Activated T-helper 2 cell treated with anti-CD3 and anti-CD28 coated beads, Interferon-gamma antibody, Interleukin-2, Interleukin-4, amounts not matched to agents 10 μg/mL and 5 μg/mL and 100 μg/mL, durations not matched to agents 14 hours and 24 hours and 36 hours (primary cell): ENCODE measurements around the gene UMAD1. TPM values are rescaled to one million over a fixed set of nuclear protein-coding genes. Genes with fewer than 3 reads are reported as not detected.
A peak's percentile ranks its signal among the peaks of the same experiment; 100 is the strongest.

Experiments used
- DNase-seq: peaks from one replicate; pipeline ENCODE4 v3.0.0; 2021; ENCODE audit warnings: low spot score
- H3K27ac Mint-ChIP-seq: one replicate; pipeline ENCODE4 v1.8.0; 2021; ENCODE audit warnings: mixed read lengths
- H3K27me3 Mint-ChIP-seq: one replicate; pipeline ENCODE4 v1.8.0; 2021; ENCODE audit warnings: low read depth, mixed read lengths
- H3K36me3 Mint-ChIP-seq: one replicate; pipeline ENCODE4 v1.8.0; 2021; ENCODE audit warnings: low read depth, mixed read lengths
- H3K4me1 Mint-ChIP-seq: one replicate; pipeline ENCODE4 v1.8.0; 2021; ENCODE audit warnings: low read depth, mixed read lengths
- H3K4me3 Mint-ChIP-seq: one replicate; pipeline ENCODE4 v1.8.0; 2021; ENCODE audit warnings: low read depth, mild to moderate bottlenecking, moderate library complexity, mixed read lengths
- H3K9me3 Mint-ChIP-seq: one replicate; pipeline ENCODE4 v1.8.0; 2021; ENCODE audit warnings: mixed read lengths
- intact Hi-C: fragments of 100-400 bp; cut with micrococcal nuclease; formaldehyde crosslinking; loops from one replicate; pipeline ENCODE4 v1.15.1; 2023
- total RNA-seq: library from RNA; stranded (reverse); gene quantifications from 2 replicates; pipeline ENCODE4 v1.2.3, GENCODE V29; 2022

The UMAD1 gene
- total RNA-seq, 1 donor from 2014 or later = 16.0 TPM

GRCh38 chr7:7628476-7628875, 12.1 kb upstream of the UMAD1 start:
- no peak overlapping the region for H3K27ac Mint-ChIP-seq
- H3K27me3 Mint-ChIP-seq = peaks cover 3% of the 10 kb centered on the region
- H3K36me3 Mint-ChIP-seq = peaks cover 11% of the 10 kb centered on the region
- intact Hi-C loops = no loop called here
- peaks cover 7% of the 10 kb centered on the region for H3K4me1 Mint-ChIP-seq
- peaks cover 24% of the 10 kb centered on the region for H3K9me3 Mint-ChIP-seq
- no peak overlapping the region for H3K4me3 Mint-ChIP-seq
- DNase-seq = no peak

GRCh38 chr7:7630626-7631329, 9.8 kb upstream of the UMAD1 start:
- intact Hi-C loops = loop anchor here (2.0 kb wide), 1 partner anchor 14 kb away; no protein-coding TSS in a partner anchor
- no peak overlapping the region for H3K27ac Mint-ChIP-seq
- no peaks in the 10 kb centered on the region for H3K27me3 Mint-ChIP-seq
- H3K4me3 Mint-ChIP-seq = no peak overlapping the region
- peaks cover 18% of the 10 kb centered on the region for H3K36me3 Mint-ChIP-seq
- peaks cover 23% of the 10 kb centered on the region for H3K9me3 Mint-ChIP-seq
- peaks cover 7% of the 10 kb centered on the region for H3K4me1 Mint-ChIP-seq
- DNase-seq = no peak

- Mint-ChIP-seq H3K27me3 (no peaks in the 10 kb centered on the region), H3K9me3 (no peaks in the 10 kb centered on the region), H3K4me3 (peak overlapping the region; percentile 94), H3K27ac (peak overlapping the region; percentile 99), H3K36me3 (peaks cover 58% of the 10 kb centered on the region), H3K4me1 (peaks cover 31% of the 10 kb centered on the region)
- intact Hi-C loops = loop anchor here (5.0 kb wide), 1 partner anchor 42 kb away; no protein-coding TSS in a partner anchor
- DNase-seq = no peak
Observed at GRCh38 chr7:7639421-7639820, 1.1 kb upstream of the UMAD1 start.

- intact Hi-C loops = loop anchor here (1.0 to 5.0 kb wide), 12 partner anchors 31 to 593 kb away; partner anchors contain the start of genes C1GALT1 and GLCCI1
- Mint-ChIP-seq H3K4me3 (peak overlapping the region; percentile 94), H3K4me1 (peaks cover 31% of the 10 kb centered on the region), H3K9me3 (no peaks in the 10 kb centered on the region), H3K27ac (peak overlapping the region; percentile 99), H3K27me3 (no peaks in the 10 kb centered on the region), H3K36me3 (peaks cover 62% of the 10 kb centered on the region)
- peak; percentile 37 for DNase-seq
Observed at GRCh38 chr7:7639847-7640220, 718 bp upstream of the UMAD1 start.

- H3K27ac Mint-ChIP-seq = peak overlapping the region; percentile 99
- H3K9me3 Mint-ChIP-seq = peaks cover 4% of the 10 kb centered on the region
- H3K27me3 Mint-ChIP-seq = no peaks in the 10 kb centered on the region
- H3K4me1 Mint-ChIP-seq = peaks cover 31% of the 10 kb centered on the region
- H3K4me3 Mint-ChIP-seq = peak overlapping the region; percentile 94
- no peak for DNase-seq
- intact Hi-C loops = loop anchor here (1.0 to 2.0 kb wide), 5 partner anchors 12 to 560 kb away; no protein-coding TSS in a partner anchor
- H3K36me3 Mint-ChIP-seq = peaks cover 62% of the 10 kb centered on the region
Observed at GRCh38 chr7:7641129-7641663, 644 bp downstream of the UMAD1 start.

- Mint-ChIP-seq H3K27ac (peak overlapping the region; percentile 99), H3K4me1 (peaks cover 31% of the 10 kb centered on the region), H3K4me3 (peak overlapping the region; percentile 94), H3K27me3 (no peaks in the 10 kb centered on the region), H3K36me3 (peaks cover 62% of the 10 kb centered on the region), H3K9me3 (peaks cover 4% of the 10 kb centered on the region)
- intact Hi-C loops = no loop called here
- DNase-seq = no peak
Observed at GRCh38 chr7:7642081-7642480, 1.5 kb downstream of the UMAD1 start.

- H3K9me3 Mint-ChIP-seq = peaks cover 4% of the 10 kb centered on the region
- H3K4me3 Mint-ChIP-seq = no peak overlapping the region
- H3K36me3 Mint-ChIP-seq = peaks cover 40% of the 10 kb centered on the region
- DNase-seq = no peak
- no peak overlapping the region for H3K27ac Mint-ChIP-seq
- no peaks in the 10 kb centered on the region for H3K27me3 Mint-ChIP-seq
- intact Hi-C loops = no loop called here
- peaks cover 11% of the 10 kb centered on the region for H3K4me1 Mint-ChIP-seq
Observed at GRCh38 chr7:7647495-7648036, 7.0 kb downstream of the UMAD1 start.

GRCh38 chr7:7650682-7651206, 10.2 kb downstream of the UMAD1 start:
- H3K27me3 Mint-ChIP-seq = no peaks in the 10 kb centered on the region
- DNase-seq = no peak
- H3K36me3 Mint-ChIP-seq = peaks cover 13% of the 10 kb centered on the region
- H3K4me3 Mint-ChIP-seq = no peak overlapping the region
- peaks cover 2% of the 10 kb centered on the region for H3K9me3 Mint-ChIP-seq
- peaks cover 19% of the 10 kb centered on the region for H3K4me1 Mint-ChIP-seq
- H3K27ac Mint-ChIP-seq = no peak overlapping the region
- intact Hi-C loops = no loop called here

GRCh38 chr7:7651479-7651878, 10.9 kb downstream of the UMAD1 start:
- Mint-ChIP-seq H3K4me1 (peaks cover 19% of the 10 kb centered on the region), H3K4me3 (no peak overlapping the region), H3K27me3 (no peaks in the 10 kb centered on the region), H3K27ac (no peak overlapping the region), H3K9me3 (no peaks in the 10 kb centered on the region), H3K36me3 (peaks cover 8% of the 10 kb centered on the region)
- intact Hi-C loops = no loop called here
- no peak for DNase-seq

- H3K27ac Mint-ChIP-seq = no peak overlapping the region
- intact Hi-C loops = loop anchor here (1.0 kb wide), 1 partner anchor 12 kb away; no protein-coding TSS in a partner anchor
- peaks cover 19% of the 10 kb centered on the region for H3K4me1 Mint-ChIP-seq
- H3K4me3 Mint-ChIP-seq = no peak overlapping the region
- peaks cover 12% of the 10 kb centered on the region for H3K9me3 Mint-ChIP-seq
- no peak for DNase-seq
- no peaks in the 10 kb centered on the region for H3K27me3 Mint-ChIP-seq
- peaks cover 16% of the 10 kb centered on the region for H3K36me3 Mint-ChIP-seq
Observed at GRCh38 chr7:7652798-7653540, 12.4 kb downstream of the UMAD1 start.

- Mint-ChIP-seq H3K27ac (peak overlapping the region; percentile 14), H3K4me1 (peaks cover 19% of the 10 kb centered on the region), H3K27me3 (no peaks in the 10 kb centered on the region), H3K4me3 (no peak overlapping the region), H3K9me3 (peaks cover 19% of the 10 kb centered on the region), H3K36me3 (peaks cover 23% of the 10 kb centered on the region)
- intact Hi-C loops = loop anchor here (1.0 kb wide), 1 partner anchor 12 kb away; no protein-coding TSS in a partner anchor
- DNase-seq = no peak
Observed at GRCh38 chr7:7653593-7654187, 13.1 kb downstream of the UMAD1 start.
